Stimulated activated CD4-positive, alpha-beta T cell treated with anti-CD3 and anti-CD28 coated beads, Interleukin-2, amount 100 ng/mL, for 48 hours (primary cell): ENCODE data around the gene SPIRE1.
"Not testable (repeated sequence)": the region's sequence is repeated elsewhere in the genome, so short reads cannot be mapped to it uniquely, and the experiment has no call there.

Experiments
- DNase-seq, 2 donors: peaks; one replicate each; pipeline ENCODE4 v3.0.0-alpha.2; 2020

The SPIRE1 gene

DNA sequence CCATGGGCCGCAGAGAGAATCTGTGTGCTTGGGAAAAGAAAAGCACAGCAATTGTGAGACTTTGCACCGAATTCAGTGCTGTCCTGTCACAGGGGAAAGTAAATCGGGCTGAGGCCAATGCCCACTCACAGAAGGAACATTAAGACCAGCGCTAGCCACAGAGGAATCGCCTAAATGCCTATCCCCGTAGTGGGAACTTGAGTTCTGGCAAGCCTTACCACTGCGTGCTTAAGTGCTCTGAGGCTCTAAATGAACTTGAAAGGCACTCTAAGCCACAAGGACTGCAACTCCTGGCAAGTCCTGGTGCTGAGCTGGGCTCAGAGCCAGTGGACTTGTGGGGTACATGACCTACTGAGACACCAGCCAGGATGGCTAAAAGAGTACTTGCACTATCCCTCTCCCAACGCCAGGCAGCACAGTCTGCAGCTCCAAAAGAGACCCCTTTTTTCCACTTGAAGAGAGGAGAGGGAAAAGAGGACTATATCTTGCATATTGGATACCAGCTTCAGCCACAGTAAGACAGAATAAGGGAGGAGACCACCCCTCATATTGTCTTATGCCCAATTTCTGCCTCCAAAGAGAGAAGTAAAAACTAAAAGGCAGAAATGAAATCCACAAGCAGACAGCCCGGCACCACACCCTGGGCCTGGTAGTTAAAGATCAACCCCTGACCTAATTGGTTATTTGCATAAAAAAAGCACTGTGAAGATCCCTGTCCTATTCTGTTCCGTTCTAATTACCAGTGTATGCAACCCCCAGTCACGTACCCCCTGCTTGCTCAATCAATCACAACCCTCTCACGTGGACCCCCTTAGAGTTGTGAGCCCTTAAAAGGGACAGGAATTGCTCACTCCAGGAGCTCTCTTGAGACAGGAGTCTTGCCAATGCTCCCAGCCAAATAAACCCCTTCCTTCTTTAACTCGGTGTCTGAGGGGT is 105.7 kb downstream of the SPIRE1 start:
- not testable (repeated sequence) for DNase-seq

DNA sequence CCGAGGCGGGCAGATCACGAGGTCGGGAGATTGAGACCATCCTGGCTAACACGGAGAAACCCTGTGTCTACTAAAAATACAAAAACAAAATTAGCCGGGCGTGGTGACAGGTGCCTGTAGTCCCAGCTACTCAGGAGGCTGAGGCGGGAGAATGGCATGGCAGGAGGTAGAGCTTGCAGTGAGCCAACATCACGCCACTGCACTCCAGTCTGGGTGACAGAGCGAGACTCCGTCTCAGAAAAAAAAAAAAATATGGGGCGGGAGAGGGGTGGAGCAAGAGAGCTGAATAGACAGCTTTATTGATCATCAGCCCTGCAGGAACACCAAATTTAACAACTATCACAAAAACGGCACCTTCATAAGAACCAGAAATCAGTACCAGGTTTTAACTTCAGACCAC is 106.4 kb downstream of the SPIRE1 start:
- DNase-seq, result not testable (repeated sequence)

DNA sequence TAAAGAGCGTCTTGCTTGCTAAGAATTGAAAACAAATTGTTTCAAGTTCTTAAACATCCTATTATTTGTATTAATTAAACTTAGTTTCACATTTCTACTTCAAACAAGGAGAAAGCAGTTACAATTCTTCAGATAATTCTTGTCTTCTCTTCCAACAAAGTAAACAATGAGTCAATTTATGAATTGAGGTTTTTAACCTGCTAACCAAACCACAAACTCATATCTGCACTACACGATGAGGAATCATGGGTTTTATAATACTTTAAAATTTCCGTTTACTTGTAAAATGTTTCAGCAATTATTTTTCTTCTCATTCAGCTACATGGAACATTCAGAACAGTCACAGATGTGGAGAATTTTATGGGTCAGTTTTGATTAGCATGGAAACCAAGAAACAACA is 114.2 kb downstream of the SPIRE1 start:
- DNase-seq, result no peak

DNA sequence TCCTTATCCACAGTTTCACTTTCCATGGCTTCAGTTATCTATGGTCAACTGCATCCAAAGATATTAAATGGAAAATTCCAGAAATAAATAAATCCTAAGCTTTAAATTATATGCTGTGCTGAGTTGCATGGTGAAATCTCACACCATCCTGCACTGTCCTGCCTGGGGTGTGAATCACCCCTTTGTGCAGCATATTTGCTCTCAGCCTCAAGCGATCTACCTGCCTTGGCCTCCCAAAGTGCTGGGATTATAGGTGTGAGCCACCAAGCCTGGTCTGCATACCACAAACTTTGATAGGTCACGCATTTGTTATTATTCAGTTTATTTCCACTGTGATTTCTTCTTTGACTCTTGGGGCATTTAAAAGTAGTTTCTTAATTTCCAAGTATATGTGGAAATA is 117.2 kb downstream of the SPIRE1 start:
- DNase-seq, result no peak

- DNase-seq, result not testable (repeated sequence)
These were observed 118.7 kb downstream of the SPIRE1 start for GRCh38 chr18:12539158-12539557.

- DNase-seq, result no peak
These were observed 123.1 kb downstream of the SPIRE1 start for GRCh38 chr18:12534820-12535219.

GRCh38 chr18:12532661-12533060 is 125.2 kb downstream of the SPIRE1 start:
- no peak for DNase-seq

DNA sequence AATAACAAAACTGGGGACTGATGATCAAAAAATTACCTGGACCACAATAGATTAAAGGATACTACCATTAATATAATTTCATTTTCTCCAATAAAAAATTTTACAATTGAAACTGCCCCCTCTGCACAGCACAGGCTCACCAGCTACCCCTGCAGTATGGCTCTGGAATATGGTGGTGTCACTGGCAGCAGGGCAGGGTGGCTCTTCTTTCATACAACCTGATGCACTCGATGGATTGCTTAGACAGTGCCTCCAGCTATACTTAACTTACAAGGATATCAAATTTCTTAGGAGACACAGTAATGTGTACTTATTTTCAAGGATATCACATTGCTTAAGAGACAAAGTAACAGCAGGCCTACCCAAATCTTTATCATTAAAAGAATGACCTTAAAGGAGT is 126.2 kb downstream of the SPIRE1 start:
- DNase-seq, result no peak

- DNase-seq, result no peak
These were observed 137.4 kb downstream of the SPIRE1 start for GRCh38 chr18:12520442-12520992.

- DNase-seq, result no peak
These were observed 138.9 kb downstream of the SPIRE1 start for GRCh38 chr18:12518832-12519531.

DNA sequence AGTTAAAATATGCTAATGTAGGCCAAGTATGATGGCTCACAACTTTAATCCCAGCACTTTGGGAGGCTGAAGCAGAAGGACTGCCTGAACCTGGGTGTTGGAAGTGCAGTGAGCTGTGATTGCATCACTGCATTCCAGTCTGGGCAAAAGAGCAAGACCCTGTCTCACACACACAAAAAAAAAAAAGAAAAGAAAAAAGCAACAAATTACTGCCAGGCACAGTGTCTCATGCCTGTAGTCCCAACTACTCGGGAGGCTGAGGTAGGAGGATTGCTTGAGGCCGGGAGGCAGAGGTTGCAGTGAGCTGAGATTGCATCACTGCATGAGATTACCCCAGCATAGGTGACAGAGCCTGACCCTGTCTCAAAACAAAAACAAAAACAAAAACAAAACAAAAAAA is 139.6 kb downstream of the SPIRE1 start:
- DNase-seq, result no peak

GRCh38 chr18:12517142-12517825 is 140.6 kb downstream of the SPIRE1 start:
- DNase-seq, result no peak

DNA sequence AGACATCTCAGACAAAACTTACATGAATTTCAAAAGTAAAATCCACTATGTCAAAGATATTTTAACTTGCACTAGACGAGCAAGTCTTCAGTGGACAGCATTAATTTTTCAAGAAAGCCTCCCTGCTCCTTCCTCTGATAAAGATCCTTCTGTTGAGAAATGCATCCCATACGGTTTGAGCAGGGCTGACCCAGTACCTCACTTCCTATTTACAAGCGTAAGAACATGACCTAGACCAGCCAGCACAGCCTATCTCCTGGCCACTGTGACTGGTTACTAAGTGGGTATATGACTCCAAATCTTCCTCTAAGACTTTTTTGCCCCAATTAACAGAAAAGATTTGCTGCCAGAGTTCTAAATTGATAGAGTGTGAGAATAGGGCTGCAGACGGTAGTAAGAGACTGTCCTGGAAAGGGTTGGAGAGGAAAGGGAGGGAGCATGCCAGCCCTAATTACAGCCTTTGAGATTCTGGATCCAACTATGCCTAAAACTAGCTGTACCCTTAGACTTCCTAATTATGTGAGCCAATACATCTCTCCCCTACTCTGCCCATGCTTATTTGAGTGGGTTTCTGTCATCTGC is 141.8 kb downstream of the SPIRE1 start:
- no peak for DNase-seq

DNA sequence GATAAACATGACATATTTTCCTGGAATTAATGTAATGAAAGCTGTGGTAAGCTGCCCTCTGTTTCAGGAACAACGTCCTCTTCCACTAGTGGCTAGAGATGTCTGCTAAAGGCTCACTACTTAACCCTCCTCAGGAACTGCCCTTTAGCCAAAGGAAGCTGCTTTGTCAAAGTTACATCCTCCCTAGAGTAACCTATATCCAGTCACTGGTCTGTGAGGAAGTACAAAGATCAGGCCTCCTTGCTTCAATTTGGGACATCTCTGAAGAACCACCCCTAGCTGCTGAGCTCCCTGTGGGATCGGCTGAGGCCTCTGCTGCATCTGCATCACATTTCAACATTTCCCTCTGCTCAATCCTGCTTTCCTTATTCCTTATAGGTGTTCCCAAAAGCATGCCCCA is 142.4 kb downstream of the SPIRE1 start:
- no peak for DNase-seq

- DNase-seq, result no peak
These were observed 150.9 kb downstream of the SPIRE1 start for GRCh38 chr18:12507007-12507406.

DNA sequence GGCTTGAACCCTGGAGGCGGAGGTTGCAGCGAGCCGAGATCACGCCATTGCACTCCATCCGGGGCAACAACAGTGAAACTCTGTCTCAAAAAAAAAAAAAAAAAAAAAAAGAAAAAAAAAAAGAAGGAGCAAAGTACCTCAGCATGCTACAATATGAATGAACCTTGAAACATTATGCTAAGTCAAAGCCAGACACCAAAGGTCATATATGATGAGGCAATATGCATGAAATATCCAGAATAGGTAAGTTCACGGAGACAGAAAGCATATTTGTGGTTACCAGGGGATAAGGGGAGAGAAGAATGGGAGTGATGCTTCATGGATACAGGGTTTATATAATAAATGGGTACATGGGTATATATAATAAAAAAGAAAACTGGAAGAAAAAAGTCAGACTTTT is 156.9 kb downstream of the SPIRE1 start:
- DNase-seq, result no peak

DNA sequence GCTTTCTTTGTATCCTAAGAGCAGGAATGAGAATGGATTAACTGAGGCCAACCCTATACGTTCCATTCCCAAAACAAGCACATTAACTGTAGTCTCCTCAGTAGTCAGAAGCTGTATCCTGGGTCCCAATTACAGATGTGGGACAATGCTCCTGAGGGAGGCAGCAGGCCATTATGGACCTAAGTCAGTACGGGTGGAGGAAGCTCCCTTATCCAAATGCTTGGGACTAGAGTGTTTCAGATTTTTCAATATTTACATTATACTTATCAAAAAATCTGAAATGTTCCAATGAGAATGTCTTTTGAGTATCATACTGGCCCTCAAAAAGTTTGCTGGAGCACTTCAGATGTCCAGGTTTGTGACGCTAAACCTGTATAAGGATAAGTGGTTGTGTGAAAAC is 160.1 kb downstream of the SPIRE1 start:
- no peak for DNase-seq

GRCh38 chr18:12497296-12497695 is 160.6 kb downstream of the SPIRE1 start:
- DNase-seq, result no peak

GRCh38 chr18:12492907-12493306 is 165.0 kb downstream of the SPIRE1 start:
- no peak for DNase-seq

DNA sequence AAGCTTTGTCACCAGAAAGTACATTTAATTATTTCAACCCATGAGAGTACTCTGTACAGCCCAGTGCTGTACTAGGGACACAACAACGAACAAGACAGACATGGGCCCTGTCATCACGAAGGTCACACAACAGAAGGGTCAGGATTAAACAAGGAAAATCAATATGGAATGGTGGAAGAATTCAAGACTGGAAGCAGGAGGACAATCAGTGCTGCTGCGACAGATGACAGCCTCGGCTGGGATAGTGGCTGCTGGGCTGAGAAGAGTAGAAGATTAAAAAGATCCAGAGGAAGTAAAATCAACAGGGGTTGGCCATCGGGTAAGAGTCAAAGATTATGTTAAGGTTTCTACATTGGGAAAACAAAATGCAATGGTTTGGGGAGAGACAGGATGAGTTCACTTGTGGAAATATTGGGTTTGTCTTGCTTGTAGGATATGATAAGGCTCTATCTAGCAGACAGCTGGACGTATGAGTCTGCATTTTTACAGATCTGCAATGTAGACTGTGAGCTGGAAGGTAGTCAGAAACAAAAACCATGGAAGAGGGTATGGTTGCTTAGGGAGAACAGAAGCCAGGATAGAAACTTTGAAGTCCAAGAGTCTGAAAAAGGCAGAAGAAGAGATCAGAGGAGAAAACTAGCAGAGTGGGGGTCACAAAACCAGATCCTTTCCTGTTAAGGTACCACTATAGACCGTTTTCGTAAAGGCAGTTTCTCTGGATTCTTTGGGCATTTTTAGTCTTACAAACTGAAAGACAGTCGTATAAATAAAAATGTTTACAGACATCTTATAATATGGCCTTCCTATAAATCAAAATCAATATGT is 166.1 kb downstream of the SPIRE1 start:
- DNase-seq, result no peak

- DNase-seq, result no peak
These were observed 172.3 kb downstream of the SPIRE1 start for GRCh38 chr18:12485479-12486105.
